PC-3 (cell line): ENCODE data around the gene DNM1. TPM values are rescaled to one million over a fixed set of nuclear protein-coding genes. Genes with fewer than 3 reads are reported as not detected.

Experiments
- ATAC-seq: fragments of 200-7000 bp; cut with Tn5 transposase; 2 replicates; pipeline ENCODE4 v1.9.1; 2020; ENCODE audit warnings: mild to moderate bottlenecking, moderate library complexity
- BruUV-seq: library from RNA; stranded (reverse); fragments of 400-500 nt; replicated peaks from 2 replicates; lab custom pipeline; 2021; lab: Mats Ljungman, UMichigan
- CTCF ChIA-PET: fragments of 300-600 bp; sonication (Branson Sonifier 250); formaldehyde crosslinking; loops from one replicate; lab custom pipeline; 2022; ENCODE audit warnings: antibody characterized with exemption; lab: Charles Lee
- POLR2A ChIA-PET: fragments of 300-600 bp; sonication (Branson Sonifier 250); formaldehyde crosslinking; loops from one replicate; lab custom pipeline; 2022; ENCODE audit warnings: antibody characterized with exemption; ENCODE audit not compliant: unreplicated experiment; lab: Charles Lee
- DNase-seq: peaks from one replicate; pipeline ENCODE4 v3.0.0-alpha.2; 2015
- H2AFZ ChIP-seq: fragments of 300-600 bp; sonication (generic); 2 replicates; pipeline ENCODE4 v1.6.0; 2016; ENCODE audit warnings: antibody characterized with exemption, low read length
- H3F3A ChIP-seq: fragments of 300-600 bp; sonication (generic); one replicate; pipeline ENCODE4 v1.6.0; 2017; ENCODE audit warnings: antibody characterized with exemption, low read length, control low read depth, mild to moderate bottlenecking; ENCODE audit not compliant: unreplicated experiment
- H3K27ac ChIP-seq: fragments of 300-600 bp; sonication (generic); 2 replicates; pipeline ENCODE4 v1.5.1; 2016; ENCODE audit warnings: mild to moderate bottlenecking, low read length
- H3K27me3 ChIP-seq: fragments of 300-600 bp; sonication (generic); 2 replicates; pipeline ENCODE4 v1.6.1; 2016; ENCODE audit warnings: low read length, mixed read lengths
- H3K36me3 ChIP-seq: fragments of 300-600 bp; sonication (generic); 2 replicates; pipeline ENCODE4 v1.6.1; 2016; ENCODE audit warnings: low read depth, mixed run types, low read length, mixed read lengths
- H3K4me1 ChIP-seq: fragments of 300-600 bp; sonication (generic); 2 replicates; pipeline ENCODE4 v1.5.1; 2016; ENCODE audit warnings: low read length; ENCODE audit not compliant: insufficient read depth
- H3K4me2 ChIP-seq: fragments of 300-600 bp; sonication (generic); 2 replicates; pipeline ENCODE4 v1.6.0; 2016; ENCODE audit warnings: low read length
- H3K4me3 ChIP-seq: fragments of 300-600 bp; sonication (generic); 2 replicates; pipeline ENCODE4 v1.5.1; 2016; ENCODE audit warnings: mild to moderate bottlenecking, low read length, mixed read lengths
- H3K79me2 ChIP-seq: fragments of 300-600 bp; sonication (generic); 2 replicates; pipeline ENCODE4 v1.6.1; 2017; ENCODE audit warnings: low read length, mixed read lengths
- H3K9ac ChIP-seq: fragments of 300-600 bp; sonication (generic); 2 replicates; pipeline ENCODE4 v1.6.0; 2016; ENCODE audit warnings: mild to moderate bottlenecking, low read length
- H3K9me2 ChIP-seq: fragments of 300-600 bp; sonication (generic); replicated peaks from 2 replicates; pipeline ENCODE4 v1.6.1; 2016; ENCODE audit warnings: mixed run types, low read length, mixed read lengths
- H3K9me3 ChIP-seq: fragments of 300-600 bp; sonication (generic); 2 replicates; pipeline ENCODE4 v1.6.1; 2016; ENCODE audit warnings: low read length, mixed read lengths
- H4K20me1 ChIP-seq: fragments of 300-600 bp; sonication (generic); 2 replicates; pipeline ENCODE4 v1.6.1; 2016; ENCODE audit warnings: low read length, mixed read lengths
- EZH2 ChIP-seq: fragments of 300-600 bp; sonication (generic); IDR thresholded peaks from one replicate; pipeline ENCODE4 v1.6.1; 2017; ENCODE audit warnings: antibody characterized with exemption, mild to moderate bottlenecking, low read length; ENCODE audit not compliant: unreplicated experiment
- EZH2phosphoT487 ChIP-seq: fragments of 300-600 bp; sonication (generic); IDR thresholded peaks from 2 replicates; pipeline ENCODE4 v1.6.1; 2018; ENCODE audit warnings: mild to moderate bottlenecking, antibody characterized with exemption, low read length, borderline replicate concordance
- intact Hi-C: fragments of 100-400 bp; cut with micrococcal nuclease; formaldehyde crosslinking; loops from 2 replicates; pipeline ENCODE4 v1.9.0; 2023
- total RNA-seq: library from RNA; depleted of rRNA; stranded (reverse); fragments of >200 nt; gene quantifications from 2 replicates; pipeline ENCODE4 v1.2.3, GENCODE V29; 2014
- TF ChIP-seq, protein P1 (sequence below): fragments of 300-600 bp; sonication (generic); conservative IDR thresholded peaks from 2 replicates; pipeline ENCODE4 v1.5.1; 2017; ENCODE audit warnings: antibody characterized with exemption, low read depth, mild to moderate bottlenecking, low read length

Gene DNM1
- total RNA-seq, 1 experiment from 2014 or later: 24.1 TPM

DNA sequence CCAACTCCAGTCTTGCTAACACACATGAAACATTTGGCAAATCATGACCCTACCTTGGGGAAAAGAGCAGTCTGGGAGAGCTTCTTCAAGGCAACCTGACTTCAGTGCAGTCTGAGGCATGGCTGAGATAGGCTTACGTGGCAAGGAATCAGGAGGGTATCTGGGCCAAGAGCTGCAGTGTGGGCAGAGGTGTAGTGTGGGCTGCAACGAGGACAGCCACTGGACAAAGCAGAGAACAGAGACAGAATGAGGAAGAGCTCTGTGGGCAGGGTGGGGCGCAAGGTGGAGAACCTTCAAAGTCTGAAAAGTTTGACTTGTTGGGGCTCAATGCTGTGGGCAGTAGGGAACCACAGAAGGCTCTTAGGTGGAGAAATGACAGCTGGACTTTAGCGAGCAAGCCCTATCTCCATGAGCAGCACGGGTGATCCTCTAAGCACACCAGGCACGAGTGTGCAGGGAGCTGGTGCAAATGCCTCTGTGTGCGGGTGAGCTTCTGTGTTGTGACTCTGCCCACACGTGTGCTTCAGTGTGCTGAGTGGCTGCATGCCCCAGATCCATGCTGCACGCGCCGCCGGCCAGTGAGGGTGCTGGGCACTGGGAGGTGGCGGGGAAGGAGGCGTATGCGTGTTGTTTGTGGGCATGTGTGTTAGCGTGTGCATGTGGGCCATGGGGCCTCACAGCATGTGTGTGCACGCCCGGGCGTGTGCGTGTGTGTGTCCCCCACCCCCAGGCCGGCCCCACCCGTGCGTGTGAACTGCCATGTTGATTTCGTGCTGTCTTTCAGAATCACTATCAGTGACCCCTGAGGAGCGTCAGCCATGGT is 49.3 kb downstream of the DNM1 start:
- POLR2A ChIA-PET: no interaction called here
- Histone ChIP-seq H3K27ac (no peak overlapping the region), H3K79me2 (no peaks in the 10 kb centered on the region), H2AFZ (no peak overlapping the region), H3K4me1 (no peaks in the 10 kb centered on the region), H3K4me2 (no peak overlapping the region), H3K9ac (no peak overlapping the region), H3K9me3 (no peaks in the 10 kb centered on the region), H3K36me3 (no peaks in the 10 kb centered on the region; the same call in 1 of the 2 replicates), H3K9me2 (no peaks in the 10 kb centered on the region), H4K20me1 (no peaks in the 10 kb centered on the region), H3K4me3 (no peak overlapping the region), H3F3A (no peaks in the 10 kb centered on the region), H3K27me3 (no peaks in the 10 kb centered on the region)
- CTCF ChIA-PET: no interaction called here
- no TSS peak for BruUV-seq
- TF ChIP-seq, protein P1, sequence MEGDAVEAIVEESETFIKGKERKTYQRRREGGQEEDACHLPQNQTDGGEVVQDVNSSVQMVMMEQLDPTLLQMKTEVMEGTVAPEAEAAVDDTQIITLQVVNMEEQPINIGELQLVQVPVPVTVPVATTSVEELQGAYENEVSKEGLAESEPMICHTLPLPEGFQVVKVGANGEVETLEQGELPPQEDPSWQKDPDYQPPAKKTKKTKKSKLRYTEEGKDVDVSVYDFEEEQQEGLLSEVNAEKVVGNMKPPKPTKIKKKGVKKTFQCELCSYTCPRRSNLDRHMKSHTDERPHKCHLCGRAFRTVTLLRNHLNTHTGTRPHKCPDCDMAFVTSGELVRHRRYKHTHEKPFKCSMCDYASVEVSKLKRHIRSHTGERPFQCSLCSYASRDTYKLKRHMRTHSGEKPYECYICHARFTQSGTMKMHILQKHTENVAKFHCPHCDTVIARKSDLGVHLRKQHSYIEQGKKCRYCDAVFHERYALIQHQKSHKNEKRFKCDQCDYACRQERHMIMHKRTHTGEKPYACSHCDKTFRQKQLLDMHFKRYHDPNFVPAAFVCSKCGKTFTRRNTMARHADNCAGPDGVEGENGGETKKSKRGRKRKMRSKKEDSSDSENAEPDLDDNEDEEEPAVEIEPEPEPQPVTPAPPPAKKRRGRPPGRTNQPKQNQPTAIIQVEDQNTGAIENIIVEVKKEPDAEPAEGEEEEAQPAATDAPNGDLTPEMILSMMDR: no peak
- no peak for TF ChIP-seq EZH2phosphoT487
- no peak for TF ChIP-seq EZH2
- intact Hi-C loops: loop anchor here (10.0 kb wide), 1 partner anchor 48 kb away; the partner anchor contains the start of gene DNM1
- no peak for ATAC-seq
- DNase-seq: no peak

DNA sequence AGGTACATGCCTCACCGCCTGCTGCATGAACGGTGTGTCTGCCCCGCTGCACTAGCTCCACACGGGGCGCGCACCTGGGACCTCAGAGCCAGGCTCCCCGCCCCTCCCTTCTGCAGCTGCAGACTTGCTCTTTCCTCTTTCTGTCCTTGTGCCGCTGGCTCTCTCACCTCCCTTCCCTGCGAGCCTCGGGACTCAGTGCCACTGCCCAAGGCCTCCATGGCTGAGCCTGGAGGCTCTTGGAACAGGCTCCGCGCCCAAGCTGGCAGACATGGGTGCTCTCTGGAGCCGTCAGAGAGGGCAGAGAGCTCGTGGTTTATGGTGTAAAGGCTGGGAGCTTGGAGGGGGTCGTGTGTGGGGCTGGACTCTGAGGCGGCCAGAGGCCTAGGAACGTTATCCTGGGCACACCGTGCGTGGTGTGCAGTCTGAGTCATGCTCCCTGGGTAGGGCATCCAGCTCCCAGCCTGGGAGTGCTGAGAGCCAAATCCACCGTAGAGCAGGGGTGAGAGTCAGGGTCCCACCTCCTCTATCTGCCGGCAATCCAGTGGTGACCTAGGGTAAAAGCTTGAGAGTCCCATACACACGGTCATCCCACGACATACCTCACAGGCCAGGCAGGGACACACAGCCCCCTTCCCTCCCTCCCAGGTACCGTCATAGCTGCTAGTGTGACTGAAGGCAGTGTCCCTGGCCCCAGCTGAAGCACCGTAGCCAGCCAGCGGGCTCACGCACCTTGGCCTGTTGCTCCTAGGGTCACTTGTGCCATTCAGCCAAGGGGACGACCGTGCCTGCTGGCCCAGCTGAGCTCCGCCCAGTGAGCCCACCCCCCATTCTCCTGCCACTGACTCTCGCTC is 50.2 kb downstream of the DNM1 start:
- H3K9me2 ChIP-seq: no peaks in the 10 kb centered on the region
- H3K9ac ChIP-seq: no peak overlapping the region
- H3K4me3 ChIP-seq: no peak overlapping the region
- intact Hi-C loops: loop anchor here (10.0 kb wide), 1 partner anchor 49 kb away; the partner anchor contains the start of gene DNM1
- TF ChIP-seq EZH2phosphoT487: no peak
- no peak for TF ChIP-seq EZH2
- TF ChIP-seq, protein P1: no peak
- H2AFZ ChIP-seq: no peak overlapping the region
- no peaks in the 10 kb centered on the region; the same call in 1 of the 2 replicates for H3K36me3 ChIP-seq
- no peaks in the 10 kb centered on the region for H3K27me3 ChIP-seq
- no peaks in the 10 kb centered on the region for H4K20me1 ChIP-seq
- POLR2A ChIA-PET: interaction anchor here (0.7 kb wide), 1 partner anchor 230 kb away, joined by 3 read pairs; no protein-coding TSS in a partner anchor
- no peak overlapping the region for H3K4me2 ChIP-seq
- H3K4me1 ChIP-seq: no peaks in the 10 kb centered on the region
- BruUV-seq: no TSS peak
- H3K27ac ChIP-seq: no peak overlapping the region
- ATAC-seq (no peak), DNase-seq (no peak)
- H3K9me3 ChIP-seq: no peaks in the 10 kb centered on the region
- H3F3A ChIP-seq: no peaks in the 10 kb centered on the region
- CTCF ChIA-PET: interaction anchor here (0.6 kb wide), 1 partner anchor 8 kb away, joined by 4 read pairs; no protein-coding TSS in a partner anchor
- no peaks in the 10 kb centered on the region for H3K79me2 ChIP-seq
